Smooth muscle cell (in vitro differentiated cells): ENCODE measurements around the gene MCF2L. TPM values are rescaled to one million over a fixed set of nuclear protein-coding genes. Genes with fewer than 3 reads are reported as not detected.

Experiments used
- DNase-seq: peaks from one replicate; lab custom pipeline; 2025; ENCODE audit not compliant: unreplicated experiment; lab: John Stamatoyannopoulos, UW
- H2AFZ ChIP-seq: fragments of 200-600 bp; sonication (generic); 2 replicates; pipeline ENCODE4 v1.6.0; 2016; ENCODE audit warnings: antibody characterized with exemption, low read depth, mild to moderate bottlenecking
- H3F3A ChIP-seq: fragments of 200-600 bp; sonication (generic); 2 replicates; pipeline ENCODE4 v1.6.0; 2017; ENCODE audit warnings: antibody characterized with exemption, low read depth
- H3K27ac ChIP-seq: fragments of 200-600 bp; sonication (generic); 2 replicates; pipeline ENCODE4 v1.5.1; 2016; ENCODE audit warnings: low read depth, mild to moderate bottlenecking
- H3K27me3 ChIP-seq: fragments of 200-600 bp; sonication (generic); 2 replicates; pipeline ENCODE4 v1.6.1; 2016; ENCODE audit warnings: low read depth, mild to moderate bottlenecking
- H3K36me3 ChIP-seq: fragments of 200-600 bp; sonication (generic); 2 replicates; pipeline ENCODE4 v1.5.1; 2016; ENCODE audit warnings: low read depth
- H3K4me1 ChIP-seq: fragments of 200-600 bp; sonication (generic); 2 replicates; pipeline ENCODE4 v1.5.1; 2016; ENCODE audit warnings: low read depth
- H3K4me2 ChIP-seq: fragments of 200-600 bp; sonication (generic); 2 replicates; pipeline ENCODE4 v1.6.0; 2016; ENCODE audit warnings: mild to moderate bottlenecking
- H3K4me3 ChIP-seq: fragments of 200-600 bp; sonication (generic); 2 replicates; pipeline ENCODE4 v1.5.1; 2016; ENCODE audit warnings: mild to moderate bottlenecking
- H3K79me2 ChIP-seq: fragments of 200-600 bp; sonication (generic); 2 replicates; pipeline ENCODE4 v1.6.0; 2016; ENCODE audit warnings: low read depth, mild to moderate bottlenecking
- H3K9ac ChIP-seq: fragments of 200-600 bp; sonication (generic); 2 replicates; pipeline ENCODE4 v1.6.0; 2016; ENCODE audit warnings: low read depth
- H3K9me3 ChIP-seq: fragments of 200-600 bp; sonication (generic); replicated peaks from 2 replicates; pipeline ENCODE4 v1.5.1; 2016; ENCODE audit warnings: low read depth
- H4K20me1 ChIP-seq: fragments of 200-600 bp; sonication (generic); 2 replicates; pipeline ENCODE4 v1.6.0; 2016; ENCODE audit warnings: low read depth
- WGBS: methylation state at CpG from one replicate; pipeline ENCODE4 v1.1.7; 2016; ENCODE audit warnings: low lambda C conversion rate; 5-methylcytosine and 5-hydroxymethylcytosine counted together
- polyA plus RNA-seq: library from polyadenylated mRNA; unstranded; fragments of >200 nt; fragmentation: Nextera tagmentation; extraction: Ambion mirVana; gene quantifications from 2 replicates; pipeline ENCODE4 v1.2.1, GENCODE V29; 2016
- total RNA-seq: library from RNA; depleted of rRNA; stranded (reverse); fragments of >200 nt; gene quantifications from 2 replicates; pipeline ENCODE4 v1.2.3, GENCODE V29; 2014
- TF ChIP-seq, protein P1 (sequence below): fragments of 200-600 bp; sonication (generic); IDR thresholded peaks from 2 replicates; pipeline ENCODE4 v1.5.1; 2017; ENCODE audit warnings: borderline replicate concordance, mild to moderate bottlenecking, antibody characterized with exemption; ENCODE audit not compliant: insufficient read depth, poor library complexity, severe bottlenecking

MCF2L gene
- total and polyA plus RNA-seq, 2 experiments from 2014 or later: 0.54 to 7.6 TPM

DNA sequence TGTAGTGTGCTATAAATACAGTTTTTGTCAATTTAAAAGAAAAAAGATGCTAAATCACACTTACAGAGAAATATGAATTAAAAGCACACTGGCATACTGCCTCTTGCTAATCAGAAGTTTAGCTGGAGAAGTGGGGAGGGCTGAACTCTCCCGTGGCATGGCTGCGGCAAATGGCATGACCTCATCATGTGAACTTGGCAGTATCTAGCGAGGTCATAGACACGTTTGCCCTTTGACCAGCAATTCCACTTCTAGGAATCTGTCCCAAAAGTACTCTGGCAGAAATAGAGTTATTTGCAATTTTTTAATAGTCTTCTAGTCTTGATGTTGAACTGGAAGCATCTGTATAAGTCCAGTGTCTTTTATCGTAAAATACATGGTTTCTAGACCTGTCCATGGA is 42.0 kb upstream of the MCF2L start:
- no peaks in the 10 kb centered on the region for H3K79me2 ChIP-seq
- H3K4me2 ChIP-seq: no peak overlapping the region
- H2AFZ ChIP-seq: no peak overlapping the region
- no peak overlapping the region for H3K27ac ChIP-seq
- H3K9ac ChIP-seq: no peak overlapping the region
- no peaks in the 10 kb centered on the region for H3F3A ChIP-seq
- no peaks in the 10 kb centered on the region for H4K20me1 ChIP-seq
- no peak for DNase-seq
- H3K4me1 ChIP-seq: peaks cover 5% of the 10 kb centered on the region
- no peaks in the 10 kb centered on the region for H3K9me3 ChIP-seq
- H3K36me3 ChIP-seq: no peaks in the 10 kb centered on the region
- H3K27me3 ChIP-seq: no peaks in the 10 kb centered on the region
- no peak overlapping the region for H3K4me3 ChIP-seq
- TF ChIP-seq, protein P1, sequence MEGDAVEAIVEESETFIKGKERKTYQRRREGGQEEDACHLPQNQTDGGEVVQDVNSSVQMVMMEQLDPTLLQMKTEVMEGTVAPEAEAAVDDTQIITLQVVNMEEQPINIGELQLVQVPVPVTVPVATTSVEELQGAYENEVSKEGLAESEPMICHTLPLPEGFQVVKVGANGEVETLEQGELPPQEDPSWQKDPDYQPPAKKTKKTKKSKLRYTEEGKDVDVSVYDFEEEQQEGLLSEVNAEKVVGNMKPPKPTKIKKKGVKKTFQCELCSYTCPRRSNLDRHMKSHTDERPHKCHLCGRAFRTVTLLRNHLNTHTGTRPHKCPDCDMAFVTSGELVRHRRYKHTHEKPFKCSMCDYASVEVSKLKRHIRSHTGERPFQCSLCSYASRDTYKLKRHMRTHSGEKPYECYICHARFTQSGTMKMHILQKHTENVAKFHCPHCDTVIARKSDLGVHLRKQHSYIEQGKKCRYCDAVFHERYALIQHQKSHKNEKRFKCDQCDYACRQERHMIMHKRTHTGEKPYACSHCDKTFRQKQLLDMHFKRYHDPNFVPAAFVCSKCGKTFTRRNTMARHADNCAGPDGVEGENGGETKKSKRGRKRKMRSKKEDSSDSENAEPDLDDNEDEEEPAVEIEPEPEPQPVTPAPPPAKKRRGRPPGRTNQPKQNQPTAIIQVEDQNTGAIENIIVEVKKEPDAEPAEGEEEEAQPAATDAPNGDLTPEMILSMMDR: no peak
- WGBS: 93% methylated on average over 5 of the region's 5 CpGs

- WGBS: 86% methylated on average over 21 of the region's 21 CpGs
- Histone ChIP-seq H3K4me1 (peaks cover 5% of the 10 kb centered on the region), H2AFZ (no peak overlapping the region), H3K27me3 (no peaks in the 10 kb centered on the region), H3K27ac (no peak overlapping the region), H3F3A (no peaks in the 10 kb centered on the region), H3K9me3 (no peaks in the 10 kb centered on the region), H3K4me2 (no peak overlapping the region), H3K4me3 (no peak overlapping the region), H4K20me1 (no peaks in the 10 kb centered on the region), H3K79me2 (no peaks in the 10 kb centered on the region), H3K36me3 (no peaks in the 10 kb centered on the region), H3K9ac (no peak overlapping the region)
- TF ChIP-seq, protein P1: no peak
- DNase-seq: no peak
Observed at GRCh38 chr13:112928020-112928971, 40.7 kb upstream of the MCF2L start.

GRCh38 chr13:112928972-112929782 is 39.8 kb upstream of the MCF2L start:
- Histone ChIP-seq H3K27ac (no peak overlapping the region), H3K4me3 (peak overlapping the region; percentile 23), H3F3A (no peaks in the 10 kb centered on the region), H3K9ac (no peak overlapping the region), H3K27me3 (no peaks in the 10 kb centered on the region), H3K4me2 (peak overlapping the region; percentile 65), H2AFZ (peak overlapping the region; percentile 24), H3K36me3 (no peaks in the 10 kb centered on the region), H3K4me1 (peaks cover 5% of the 10 kb centered on the region), H4K20me1 (no peaks in the 10 kb centered on the region), H3K79me2 (no peaks in the 10 kb centered on the region), H3K9me3 (no peaks in the 10 kb centered on the region)
- TF ChIP-seq, protein P1: no peak
- DNase-seq: no peak
- WGBS: 50% methylated on average over 21 of the region's 21 CpGs
